OCI-LY1 (cell line): ENCODE results near the gene PROK2.

Experiments used
- H2AFZ ChIP-seq: fragments of 200-600 bp; sonication (generic), shearing (Covaris generic); 2 replicates; pipeline ENCODE4 v1.6.0; 2014; ENCODE audit warnings: antibody characterized with exemption, mild to moderate bottlenecking, low read length
- H3F3A ChIP-seq: fragments of 200-600 bp; sonication (generic), shearing (Covaris generic); 2 replicates; pipeline ENCODE4 v1.6.0; 2014; ENCODE audit warnings: mild to moderate bottlenecking, antibody characterized with exemption, low read length, moderate library complexity; ENCODE audit not compliant: insufficient read depth
- H3K27ac ChIP-seq: fragments of 200-600 bp; sonication (generic); 2 replicates; pipeline ENCODE4 v1.5.1; 2014; ENCODE audit warnings: low read length, mixed run types, mild to moderate bottlenecking, low read depth; ENCODE audit not compliant: poor library complexity, severe bottlenecking
- H3K27me3 ChIP-seq: fragments of 200-600 bp; sonication (generic); 2 replicates; pipeline ENCODE4 v1.6.0; 2014; ENCODE audit warnings: antibody characterized with exemption, mild to moderate bottlenecking, low read length, moderate library complexity; ENCODE audit not compliant: insufficient read depth
- H3K36me3 ChIP-seq: fragments of 200-600 bp; sonication (generic); 2 replicates; pipeline ENCODE4 v1.6.1; 2014; ENCODE audit warnings: mild to moderate bottlenecking, antibody characterized with exemption, low read length, moderate library complexity, mixed read lengths; ENCODE audit not compliant: insufficient read depth
- H3K4me1 ChIP-seq: fragments of 200-600 bp; sonication (generic); 2 replicates; pipeline ENCODE4 v1.5.1; 2014; ENCODE audit warnings: mild to moderate bottlenecking, low read length, moderate library complexity; ENCODE audit not compliant: insufficient read depth, severe bottlenecking
- H3K4me2 ChIP-seq: fragments of 200-600 bp; sonication (generic), shearing (Covaris generic); 2 replicates; pipeline ENCODE4 v1.6.1; 2014; ENCODE audit warnings: low read length
- H3K4me3 ChIP-seq: fragments of 200-600 bp; sonication (generic); 2 replicates; pipeline ENCODE4 v1.5.1; 2014; ENCODE audit warnings: low read length, low read depth, mild to moderate bottlenecking, mixed read lengths; ENCODE audit not compliant: poor library complexity, severe bottlenecking
- H3K79me2 ChIP-seq: fragments of 200-600 bp; shearing (Covaris generic); 2 replicates; pipeline ENCODE4 v1.6.1; 2016; ENCODE audit warnings: mixed run types, low read length, mixed read lengths; ENCODE audit not compliant: insufficient read depth
- H3K9ac ChIP-seq: fragments of 200-600 bp; sonication (generic), shearing (Covaris generic); 2 replicates; pipeline ENCODE4 v1.6.1; 2014; ENCODE audit warnings: mild to moderate bottlenecking, low read length, mixed read lengths
- H3K9me2 ChIP-seq: fragments of 200-600 bp; sonication (generic), shearing (Covaris generic); 2 replicates; pipeline ENCODE4 v1.6.1; 2014; ENCODE audit warnings: low read depth, mild to moderate bottlenecking, low read length, mixed read lengths
- H3K9me3 ChIP-seq: fragments of 200-600 bp; shearing (Covaris generic); 2 replicates; pipeline ENCODE4 v1.6.1; 2014; ENCODE audit warnings: low read length, mixed read lengths
- H4K20me1 ChIP-seq: fragments of 200-600 bp; sonication (generic), shearing (Covaris generic); 2 replicates; pipeline ENCODE4 v1.6.0; 2016; ENCODE audit warnings: mild to moderate bottlenecking, low read length; ENCODE audit not compliant: insufficient read depth
- CTCF ChIP-seq: fragments of 200-600 bp; sonication (generic), shearing (Covaris generic); IDR thresholded peaks from 2 replicates; pipeline ENCODE4 v1.5.1; 2017; ENCODE audit warnings: mild to moderate bottlenecking, antibody characterized with exemption, low read length, moderate library complexity, mixed read lengths
- EZH2 ChIP-seq: fragments of 200-600 bp; sonication (generic), shearing (Covaris generic); IDR thresholded peaks from 2 replicates; pipeline ENCODE4 v1.8.0; 2017; ENCODE audit warnings: borderline replicate concordance, mixed run types, mild to moderate bottlenecking, antibody characterized with exemption, low read length, moderate library complexity, mixed read lengths

The PROK2 gene

GRCh38 chr3:71800023-71800422 is 15.1 kb upstream of the PROK2 start:
- H3K27me3 ChIP-seq: no peaks in the 10 kb centered on the region
- H3K27ac ChIP-seq: no peak overlapping the region
- no peaks in the 10 kb centered on the region for H3F3A ChIP-seq
- no peak for TF ChIP-seq EZH2
- TF ChIP-seq CTCF: no peak
- no peaks in the 10 kb centered on the region for H3K9me2 ChIP-seq
- H4K20me1 ChIP-seq: no peaks in the 10 kb centered on the region
- no peak overlapping the region for H3K4me3 ChIP-seq
- H3K4me2 ChIP-seq: no peak overlapping the region
- H3K9me3 ChIP-seq: no peaks in the 10 kb centered on the region
- no peaks in the 10 kb centered on the region for H3K4me1 ChIP-seq
- no peaks in the 10 kb centered on the region for H3K36me3 ChIP-seq
- no peak overlapping the region for H2AFZ ChIP-seq
- H3K79me2 ChIP-seq: no peaks in the 10 kb centered on the region
- H3K9ac ChIP-seq: no peak overlapping the region

- no peaks in the 10 kb centered on the region for H3K4me1 ChIP-seq
- H3K36me3 ChIP-seq: no peaks in the 10 kb centered on the region
- no peak overlapping the region for H3K4me3 ChIP-seq
- no peaks in the 10 kb centered on the region for H3K9me3 ChIP-seq
- H2AFZ ChIP-seq: no peak overlapping the region
- no peak overlapping the region for H3K4me2 ChIP-seq
- no peaks in the 10 kb centered on the region for H3K79me2 ChIP-seq
- no peaks in the 10 kb centered on the region for H3F3A ChIP-seq
- H3K27ac ChIP-seq: no peak overlapping the region
- no peaks in the 10 kb centered on the region for H4K20me1 ChIP-seq
- H3K9ac ChIP-seq: no peak overlapping the region
- H3K9me2 ChIP-seq: no peaks in the 10 kb centered on the region
- TF ChIP-seq CTCF: no peak
- no peak for TF ChIP-seq EZH2
- H3K27me3 ChIP-seq: no peaks in the 10 kb centered on the region
Observed at GRCh38 chr3:71797455-71797854, 12.5 kb upstream of the PROK2 start.

- Histone ChIP-seq H3K4me1 (no peaks in the 10 kb centered on the region), H3K36me3 (no peaks in the 10 kb centered on the region), H3K27me3 (no peaks in the 10 kb centered on the region), H3K9ac (no peak overlapping the region), H3F3A (no peaks in the 10 kb centered on the region), H3K27ac (no peak overlapping the region), H4K20me1 (no peaks in the 10 kb centered on the region), H3K4me3 (no peak overlapping the region), H3K79me2 (no peaks in the 10 kb centered on the region), H3K9me2 (no peaks in the 10 kb centered on the region), H3K9me3 (no peaks in the 10 kb centered on the region), H3K4me2 (no peak overlapping the region), H2AFZ (no peak overlapping the region)
- TF ChIP-seq EZH2 (no peak), CTCF (no peak)
Observed at GRCh38 chr3:71796290-71796689, 11.3 kb upstream of the PROK2 start.
